ENCODE results near the gene ACTR10.

Gene ACTR10

DNA sequence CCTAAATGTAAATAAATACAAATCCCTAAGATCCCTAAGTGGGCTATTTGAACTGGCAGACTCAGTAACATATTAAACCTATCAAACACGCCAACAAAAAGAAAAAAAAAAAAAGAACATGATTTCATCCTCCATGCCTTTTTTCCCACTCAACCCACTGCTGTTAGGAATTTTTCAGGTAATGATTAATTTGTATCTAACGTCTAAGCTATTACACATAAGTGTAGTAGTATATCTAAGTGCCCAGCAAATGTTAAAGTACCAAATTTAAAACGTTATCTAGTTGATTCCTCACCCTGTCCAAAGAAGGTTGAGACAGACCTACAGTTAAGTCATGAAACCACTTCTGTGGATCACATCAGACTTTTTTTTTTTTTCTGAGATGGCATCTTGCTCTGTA is 82.0 kb downstream of the ACTR10 start:
- DNase-seq (ENCODE audit: low spot score), result no peak

DNA sequence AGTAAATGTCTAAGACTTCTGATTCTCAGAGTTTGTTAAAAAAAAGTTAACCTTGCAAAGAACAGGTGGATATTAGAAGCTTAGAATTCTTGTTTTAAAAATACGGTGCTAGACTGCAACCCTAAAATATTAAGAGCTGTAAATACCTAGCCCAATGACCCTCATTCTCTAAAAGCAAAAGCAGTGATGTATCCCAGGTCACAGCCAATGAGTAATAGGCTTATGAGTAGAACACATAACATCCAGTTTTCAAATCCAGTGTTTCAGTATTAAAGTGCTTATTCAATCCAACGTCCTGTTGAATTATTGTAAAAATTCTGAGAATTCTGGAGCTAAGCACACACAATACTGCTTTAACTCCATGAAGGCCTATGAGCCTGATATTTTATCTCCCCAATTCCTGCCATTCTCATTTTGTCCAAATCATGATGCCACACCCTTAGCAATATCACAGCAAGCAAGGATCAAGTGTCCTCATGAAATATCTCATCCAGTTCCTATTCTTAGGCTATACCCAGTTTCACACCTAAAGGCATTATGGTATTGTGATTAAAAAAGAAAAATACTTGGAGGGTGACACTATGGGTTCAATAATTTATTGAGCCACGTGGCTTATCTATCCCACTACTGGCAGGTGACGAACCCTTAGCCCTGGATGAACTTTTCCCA is 83.1 kb downstream of the ACTR10 start:
- DNase-seq (ENCODE audit: low spot score), result no peak

DNA sequence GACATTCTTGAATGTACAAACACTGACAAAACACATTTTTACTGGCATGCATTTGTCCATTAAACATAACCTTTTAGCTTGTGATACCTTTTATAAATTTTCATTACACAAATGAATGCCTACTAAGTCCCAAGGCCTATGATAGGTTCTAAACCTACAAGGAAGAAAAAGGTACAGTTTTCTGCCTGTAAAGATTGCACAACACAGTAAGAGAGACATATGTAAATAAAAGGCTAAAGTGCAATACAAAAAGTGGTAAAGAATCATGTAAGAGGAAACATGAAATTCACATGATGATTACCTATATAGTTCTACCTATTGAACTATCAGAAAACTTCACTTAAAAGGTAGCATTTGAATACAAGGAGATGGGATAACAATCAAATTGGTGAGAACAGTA is 83.8 kb downstream of the ACTR10 start:
- DNase-seq (ENCODE audit: low spot score), result no peak

DNA sequence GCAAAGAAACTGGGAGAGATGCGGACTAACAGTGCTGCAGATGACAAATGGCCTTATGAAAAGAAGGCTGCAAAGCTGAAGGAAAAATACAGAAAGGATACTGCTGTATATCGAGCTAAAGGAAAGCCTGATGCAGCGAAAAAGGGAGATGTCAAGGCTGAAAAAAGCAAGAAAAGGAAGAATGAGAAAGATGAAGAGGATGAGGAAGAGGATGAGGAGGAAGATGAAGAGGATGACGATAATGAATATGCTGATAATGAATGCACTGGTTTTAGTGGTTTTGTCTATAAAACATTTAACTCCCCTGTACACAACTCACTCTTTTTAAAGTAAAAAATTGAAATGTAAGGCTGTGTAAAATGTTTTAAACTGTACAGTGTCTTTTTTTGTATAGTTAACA is 85.2 kb downstream of the ACTR10 start:
- no peak for DNase-seq (ENCODE audit: low spot score)
